ENCODE data around the gene PANK4. TPM values are rescaled to one million over a fixed set of nuclear protein-coding genes. Genes with fewer than 3 reads are reported as not detected.

Gene PANK4
- total and polyA plus RNA-seq, 3 experiments from 2014 or later = 25.0 to 46.3 (median 40.3) TPM

GRCh38 chr1:2502661-2503553 is 23.5 kb downstream of the PANK4 start:
- CTCF ChIA-PET = interaction anchor here (1.5 kb wide), 1 partner anchor 21 kb away, joined by 4 read pairs; no protein-coding TSS in a partner anchor
- no peak overlapping the region for H3K4me3 Mint-ChIP-seq
- H3K27ac Mint-ChIP-seq = no peak overlapping the region

GRCh38 chr1:2502210-2502609 is 24.2 kb downstream of the PANK4 start:
- no peak for DNase-seq
- no peaks in the 10 kb centered on the region for H3K9me3 ChIP-seq (ENCODE audit: low read length)
- ChIA-PET CTCF (interaction anchor here (1.4 to 2.0 kb wide), 2 partner anchors 11 to 22 kb away, joined by 3 to 6 read pairs; no protein-coding TSS in a partner anchor), POLR2A (no interaction called here)
- H3K9me3 Mint-ChIP-seq = no peaks in the 10 kb centered on the region
- no peak overlapping the region for H3K4me3 Mint-ChIP-seq
- no peak overlapping the region for H3K27ac ChIP-seq (ENCODE audit: low read depth, low read length)
- H3K4me1 ChIP-seq (ENCODE audit: insufficient read depth, low read length) = peaks cover 17% of the 10 kb centered on the region
- no peaks in the 10 kb centered on the region for H3K27me3 ChIP-seq (ENCODE audit: insufficient read depth, low read length, poor library complexity, severe bottlenecking)
- peaks cover 0 to 2% (median 0%) of the 10 kb centered on the region in 3 donors for H3K36me3 Mint-ChIP-seq
- no peak overlapping the region for H3K27ac Mint-ChIP-seq
- H3K4me3 ChIP-seq (ENCODE audit: low read length) = no peak overlapping the region
- H3K4me1 Mint-ChIP-seq = peaks cover 13 to 33% (median 13%) of the 10 kb centered on the region in 3 donors
- H3K36me3 ChIP-seq (ENCODE audit: insufficient read depth, low read length) = no peaks in the 10 kb centered on the region
- H3K27me3 Mint-ChIP-seq = no peaks in the 10 kb centered on the region

More at GRCh38 chr1:2502661-2503553, 23.5 kb downstream of the PANK4 start:
- H3K9me3 Mint-ChIP-seq = no peaks in the 10 kb centered on the region
- no peak overlapping the region for H3K4me3 ChIP-seq (ENCODE audit: low read length)
- H3K9me3 ChIP-seq (ENCODE audit: low read length) = no peaks in the 10 kb centered on the region
- H3K36me3 Mint-ChIP-seq = peaks cover 0 to 4% (median 0%) of the 10 kb centered on the region in 3 donors
- H3K4me1 ChIP-seq (ENCODE audit: insufficient read depth, low read length) = peaks cover 17% of the 10 kb centered on the region
- H3K36me3 ChIP-seq (ENCODE audit: insufficient read depth, low read length) = no peaks in the 10 kb centered on the region
- H3K27ac ChIP-seq (ENCODE audit: low read depth, low read length) = no peak overlapping the region
- no peaks in the 10 kb centered on the region for H3K27me3 Mint-ChIP-seq
- peaks cover 13 to 31% (median 13%) of the 10 kb centered on the region in 3 donors for H3K4me1 Mint-ChIP-seq
- no peaks in the 10 kb centered on the region for H3K27me3 ChIP-seq (ENCODE audit: insufficient read depth, low read length, poor library complexity, severe bottlenecking)
- POLR2A ChIA-PET = interaction anchor here (0.6 kb wide), 1 partner anchor 14 kb away, joined by 3 read pairs; no protein-coding TSS in a partner anchor
- DNase-seq = no peak

- Histone ChIP-seq H3K27me3 (ENCODE audit: insufficient read depth, low read length, poor library complexity, severe bottlenecking) (no peaks in the 10 kb centered on the region), H3K27ac (ENCODE audit: low read depth, low read length) (no peak overlapping the region), H3K4me1 (ENCODE audit: insufficient read depth, low read length) (peaks cover 17% of the 10 kb centered on the region), H3K4me3 (ENCODE audit: low read length) (no peak overlapping the region), H3K9me3 (ENCODE audit: low read length) (no peaks in the 10 kb centered on the region), H3K36me3 (ENCODE audit: insufficient read depth, low read length) (no peaks in the 10 kb centered on the region)
- Mint-ChIP-seq H3K9me3 (no peaks in the 10 kb centered on the region), H3K27me3 (no peaks in the 10 kb centered on the region), H3K27ac (no peak overlapping the region), H3K36me3 (no peaks in the 10 kb centered on the region), H3K4me1 (peaks cover 13 to 34% (median 18%) of the 10 kb centered on the region in 3 donors), H3K4me3 (no peak overlapping the region)
- DNase-seq = no peak
- CTCF ChIA-PET = interaction anchor here (1.4 to 2.0 kb wide), 2 partner anchors 11 to 22 kb away, joined by 3 to 6 read pairs; no protein-coding TSS in a partner anchor
- POLR2A ChIA-PET = interaction anchor here (0.8 to 1.0 kb wide), 2 partner anchors 24 to 45 kb away, joined by 3 to 7 read pairs; partner anchors contain the start of gene PANK4
These were observed 24.6 kb downstream of the PANK4 start for GRCh38 chr1:2501820-2502119.

- CTCF ChIA-PET = interaction anchor here (1.4 to 2.0 kb wide), 2 partner anchors 10 to 23 kb away, joined by 3 to 6 read pairs; no protein-coding TSS in a partner anchor
- H3K27ac Mint-ChIP-seq = no peak overlapping the region
- POLR2A ChIA-PET = interaction anchor here (0.8 to 1.0 kb wide), 2 partner anchors 25 to 46 kb away, joined by 3 to 7 read pairs; partner anchors contain the start of gene PANK4
These were observed 25.2 kb downstream of the PANK4 start for GRCh38 chr1:2501041-2501819.

GRCh38 chr1:2499986-2500596 is 26.3 kb downstream of the PANK4 start:
- Histone ChIP-seq H3K9me3 (ENCODE audit: low read length) (no peaks in the 10 kb centered on the region), H3K36me3 (ENCODE audit: insufficient read depth, low read length) (no peaks in the 10 kb centered on the region), H3K27me3 (ENCODE audit: insufficient read depth, low read length, poor library complexity, severe bottlenecking) (no peaks in the 10 kb centered on the region), H3K27ac (ENCODE audit: low read depth, low read length) (no peak overlapping the region), H3K4me1 (ENCODE audit: insufficient read depth, low read length) (peaks cover 17% of the 10 kb centered on the region), H3K4me3 (ENCODE audit: low read length) (no peak overlapping the region)
- Mint-ChIP-seq H3K4me3 (peak overlapping the region in 5 of 7 donors; percentile 29 to 89 (median 58)), H3K27ac (peak overlapping the region in 6 of 8 donors; percentile 29 to 86 (median 64)), H3K9me3 (no peaks in the 10 kb centered on the region), H3K36me3 (no peaks in the 10 kb centered on the region), H3K27me3 (no peaks in the 10 kb centered on the region), H3K4me1 (peaks cover 20 to 41% (median 27%) of the 10 kb centered on the region in 3 donors)
- POLR2A ChIA-PET = interaction anchor here (0.6 to 0.7 kb wide), 3 partner anchors 24 to 76 kb away, joined by 3 to 5 read pairs (median 4); no protein-coding TSS in a partner anchor
- DNase-seq = peak in 1 of 5 donors; percentile 26
- CTCF ChIA-PET = no interaction called here

More at GRCh38 chr1:2501041-2501819, 25.2 kb downstream of the PANK4 start:
- Histone ChIP-seq H3K27me3 (ENCODE audit: insufficient read depth, low read length, poor library complexity, severe bottlenecking) (no peaks in the 10 kb centered on the region), H3K36me3 (ENCODE audit: insufficient read depth, low read length) (no peaks in the 10 kb centered on the region), H3K9me3 (ENCODE audit: low read length) (no peaks in the 10 kb centered on the region), H3K4me3 (ENCODE audit: low read length) (no peak overlapping the region), H3K4me1 (ENCODE audit: insufficient read depth, low read length) (peaks cover 17% of the 10 kb centered on the region), H3K27ac (ENCODE audit: low read depth, low read length) (no peak overlapping the region)
- Mint-ChIP-seq H3K27me3 (no peaks in the 10 kb centered on the region), H3K4me1 (peaks cover 15 to 38% (median 22%) of the 10 kb centered on the region in 3 donors), H3K36me3 (no peaks in the 10 kb centered on the region), H3K4me3 (peak overlapping the region in 1 of 7 donors; percentile 54), H3K9me3 (no peaks in the 10 kb centered on the region)
- DNase-seq = no peak

GRCh38 chr1:2499260-2499659 is 27.1 kb downstream of the PANK4 start:
- POLR2A ChIA-PET = interaction anchor here (0.7 kb wide), 1 partner anchor 48 kb away, joined by 3 read pairs; no protein-coding TSS in a partner anchor
- no peaks in the 10 kb centered on the region for H3K9me3 Mint-ChIP-seq
- CTCF ChIA-PET = no interaction called here
- H3K27ac Mint-ChIP-seq = peak overlapping the region in 4 of 8 donors; percentile 27 to 79 (median 35)
- Histone ChIP-seq H3K4me1 (ENCODE audit: insufficient read depth, low read length) (peaks cover 19% of the 10 kb centered on the region), H3K27me3 (ENCODE audit: insufficient read depth, low read length, poor library complexity, severe bottlenecking) (no peaks in the 10 kb centered on the region), H3K36me3 (ENCODE audit: insufficient read depth, low read length) (no peaks in the 10 kb centered on the region), H3K4me3 (ENCODE audit: low read length) (no peak overlapping the region), H3K27ac (ENCODE audit: low read depth, low read length) (no peak overlapping the region), H3K9me3 (ENCODE audit: low read length) (no peaks in the 10 kb centered on the region)
- no peaks in the 10 kb centered on the region for H3K27me3 Mint-ChIP-seq
- no peaks in the 10 kb centered on the region for H3K36me3 Mint-ChIP-seq
- peaks cover 21 to 47% (median 28%) of the 10 kb centered on the region in 3 donors for H3K4me1 Mint-ChIP-seq
- no peak overlapping the region for H3K4me3 Mint-ChIP-seq
- no peak for DNase-seq

GRCh38 chr1:2498648-2499047 is 27.7 kb downstream of the PANK4 start:
- no peak overlapping the region for H3K4me3 Mint-ChIP-seq
- ChIA-PET POLR2A (no interaction called here), CTCF (no interaction called here)
- H3K4me1 Mint-ChIP-seq = peaks cover 27 to 53% (median 34%) of the 10 kb centered on the region in 3 donors
- H3K27me3 ChIP-seq (ENCODE audit: insufficient read depth, low read length, poor library complexity, severe bottlenecking) = no peaks in the 10 kb centered on the region
- H3K9me3 Mint-ChIP-seq = no peaks in the 10 kb centered on the region
- H3K36me3 Mint-ChIP-seq = no peaks in the 10 kb centered on the region
- no peaks in the 10 kb centered on the region for H3K36me3 ChIP-seq (ENCODE audit: insufficient read depth, low read length)
- no peak overlapping the region for H3K4me3 ChIP-seq (ENCODE audit: low read length)
- no peak for DNase-seq
- peaks cover 25% of the 10 kb centered on the region for H3K4me1 ChIP-seq (ENCODE audit: insufficient read depth, low read length)
- peaks cover 0 to under 1% of the 10 kb centered on the region in 2 donors for H3K27me3 Mint-ChIP-seq
- no peaks in the 10 kb centered on the region for H3K9me3 ChIP-seq (ENCODE audit: low read length)
- H3K27ac Mint-ChIP-seq = no peak overlapping the region
- H3K27ac ChIP-seq (ENCODE audit: low read depth, low read length) = no peak overlapping the region

Data from CD8-positive, alpha-beta memory T cell (primary cell).